Heart left ventricle (tissue), 13 donors: ENCODE results near the gene IL6R.

ENCODE experiments used
- POLR2A ChIP-seq, 2 donors: fragments of 450-650 bp; IDR thresholded peaks; one replicate each; pipeline ENCODE4 v1.6.1; 2017; ENCODE audit warnings: antibody characterized with exemption in 2 of 2, mild to moderate bottlenecking in 2 of 2, moderate library complexity in 2 of 2
- TF ChIP-seq, protein P1 (sequence below), 12 donors: fragments of 200-600 bp; sonication (generic) in 4 of 12; IDR thresholded peaks; one replicate each; pipeline versions ENCODE4 v1.5.0 to v1.8.0; 2018 to 2022; ENCODE audit warnings: antibody characterized with exemption in 12 of 12, mild to moderate bottlenecking in 5 of 12
- donor health status: ischemic (EF 13 %, LVEDD 7.1; RV severe dilation, severe dysfunction).
- donor health status: DM: no; HTN: yes; CAD: no.
- donor health status: DM: no; HTN: no; CAD: no.
- donor health status: ischemic (EF 25% LVEDD 6.9; RV normal size, moderate dysfunction).
- donor health status: ischemic (EF 25% LVEDD 5.7; RV mildly dilated, moderate dysfunction).
- donor health status: ischemic (EF 35%, LVEDD 5.7; RV mildly dilated, moderate dysfunction).
- donor health status: nonischemic (EF 11% LVEDD 7.7; RV severe dilation, severe dysfunction).
- donor health status: DM: yes; HTN: yes; CAD: no.
- donor health status: PGD.
- donor health status: ischemic (EF 29% LVEDD 5.4; RV normal size, mild dysfunction).
- donor health status: nonischemic (EF 23%, LVEDD 6.1; RV moderate dilation, normal function).

DNA sequence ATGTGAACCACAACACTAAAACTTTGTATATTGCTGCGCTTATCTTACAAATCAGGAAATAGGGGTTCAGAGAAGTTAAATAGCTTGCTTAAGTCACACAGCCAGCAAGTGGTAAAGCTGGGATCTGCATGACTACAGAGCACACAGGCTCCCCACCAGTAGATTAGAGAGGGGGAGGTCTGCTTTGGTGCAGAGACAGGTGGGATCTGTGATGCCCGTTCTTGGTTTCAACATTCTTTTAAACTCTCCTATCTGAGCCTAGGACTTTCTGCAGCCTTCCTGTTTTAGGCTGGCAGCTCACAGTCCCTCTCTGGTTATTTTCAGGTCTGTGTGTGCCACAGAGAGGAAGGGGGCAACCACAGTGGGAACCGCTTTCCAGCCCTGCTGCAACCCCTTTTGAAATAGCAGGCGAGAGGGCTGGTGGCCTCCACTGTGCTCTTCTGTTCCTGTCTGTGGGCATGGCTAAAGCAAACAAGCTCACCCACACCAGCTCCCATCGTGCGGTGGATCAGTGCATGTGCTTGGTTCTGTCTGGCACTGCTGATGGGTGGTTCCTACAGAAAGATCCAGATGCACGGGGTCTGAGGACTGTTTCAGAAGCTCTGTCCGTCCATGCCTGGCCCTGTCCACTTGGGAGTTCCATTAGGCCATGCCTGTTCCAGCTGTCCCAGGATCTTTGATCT, 1.7 kb upstream of the IL6R start:
- TF ChIP-seq, protein P1, sequence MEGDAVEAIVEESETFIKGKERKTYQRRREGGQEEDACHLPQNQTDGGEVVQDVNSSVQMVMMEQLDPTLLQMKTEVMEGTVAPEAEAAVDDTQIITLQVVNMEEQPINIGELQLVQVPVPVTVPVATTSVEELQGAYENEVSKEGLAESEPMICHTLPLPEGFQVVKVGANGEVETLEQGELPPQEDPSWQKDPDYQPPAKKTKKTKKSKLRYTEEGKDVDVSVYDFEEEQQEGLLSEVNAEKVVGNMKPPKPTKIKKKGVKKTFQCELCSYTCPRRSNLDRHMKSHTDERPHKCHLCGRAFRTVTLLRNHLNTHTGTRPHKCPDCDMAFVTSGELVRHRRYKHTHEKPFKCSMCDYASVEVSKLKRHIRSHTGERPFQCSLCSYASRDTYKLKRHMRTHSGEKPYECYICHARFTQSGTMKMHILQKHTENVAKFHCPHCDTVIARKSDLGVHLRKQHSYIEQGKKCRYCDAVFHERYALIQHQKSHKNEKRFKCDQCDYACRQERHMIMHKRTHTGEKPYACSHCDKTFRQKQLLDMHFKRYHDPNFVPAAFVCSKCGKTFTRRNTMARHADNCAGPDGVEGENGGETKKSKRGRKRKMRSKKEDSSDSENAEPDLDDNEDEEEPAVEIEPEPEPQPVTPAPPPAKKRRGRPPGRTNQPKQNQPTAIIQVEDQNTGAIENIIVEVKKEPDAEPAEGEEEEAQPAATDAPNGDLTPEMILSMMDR (IDR thresholded peaks at IDR 0.05) = no peak
- no peak for TF ChIP-seq POLR2A (IDR thresholded peaks at IDR 0.05)
